B cell (primary cell): Measurements from ENCODE around the gene KRTAP4-11.

Experiments used
- CTCF ChIP-seq: fragments of 200-600 bp; IDR thresholded peaks from one replicate; pipeline ENCODE4 v1.8.0; 2022; ENCODE audit warnings: antibody characterized with exemption, mild to moderate bottlenecking
- EZH2 ChIP-seq: IDR thresholded peaks from 2 replicates; pipeline ENCODE4 v1.6.1; 2012; ENCODE audit warnings: borderline replicate concordance, low read depth, mild to moderate bottlenecking, moderate library complexity, low read length; ENCODE audit not compliant: insufficient read depth, poor library complexity, severe bottlenecking

- no peak for TF ChIP-seq EZH2
- no peak for TF ChIP-seq CTCF
Observed at GRCh38 chr17:41073676-41074075, 44.5 kb downstream of the KRTAP4-11 start.
